ENCODE measurements around the gene TMEM132C.

Gene TMEM132C

GRCh38 chr12:128510511-128510910 is 243.5 kb downstream of the TMEM132C start:
- no peak for DNase-seq

DNA sequence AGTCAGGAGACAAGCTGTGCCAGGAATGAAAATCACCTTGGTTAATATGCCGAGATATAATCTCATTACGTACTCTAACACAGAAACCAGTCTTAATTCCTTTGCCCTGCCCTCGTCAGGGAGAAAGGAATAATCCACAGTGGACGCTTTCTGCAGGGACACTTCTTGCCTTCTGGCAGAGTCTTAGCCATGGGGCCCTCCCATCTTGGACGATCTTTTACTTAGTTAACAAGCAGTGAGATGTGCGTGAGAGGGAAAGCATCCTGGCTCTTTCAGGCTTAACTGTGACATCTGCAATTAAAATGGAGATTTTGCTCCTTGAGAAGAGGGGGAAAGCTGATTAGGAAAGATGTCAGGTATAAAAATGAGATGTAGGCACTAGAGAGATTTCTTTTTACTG is 246.4 kb downstream of the TMEM132C start:
- DNase-seq, result no peak

DNA sequence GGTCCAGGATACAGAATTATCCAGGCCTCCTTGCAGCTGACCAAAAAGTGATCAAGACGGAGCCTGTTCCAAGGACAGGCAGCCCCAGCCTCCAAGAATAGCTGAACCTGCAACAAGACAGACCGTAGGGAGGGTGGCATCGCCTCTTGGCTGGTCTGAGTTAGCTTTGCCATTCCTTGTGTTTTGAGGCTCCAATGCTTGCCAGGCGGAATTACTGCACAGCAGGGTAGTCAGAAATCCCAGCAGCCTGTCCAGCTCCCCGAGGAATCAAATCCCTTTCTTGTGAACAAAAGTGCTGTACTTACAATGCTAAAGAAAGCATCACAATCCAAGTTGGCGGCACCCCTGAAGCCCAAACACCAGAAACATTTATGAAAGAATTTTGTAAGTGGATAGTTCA is 246.9 kb downstream of the TMEM132C start:
- DNase-seq, result no peak

- DNase-seq, result no peak
These were observed 251.7 kb downstream of the TMEM132C start for GRCh38 chr12:128518644-128519043.

GRCh38 chr12:128519426-128519825 is 252.5 kb downstream of the TMEM132C start:
- no peak for DNase-seq

DNA sequence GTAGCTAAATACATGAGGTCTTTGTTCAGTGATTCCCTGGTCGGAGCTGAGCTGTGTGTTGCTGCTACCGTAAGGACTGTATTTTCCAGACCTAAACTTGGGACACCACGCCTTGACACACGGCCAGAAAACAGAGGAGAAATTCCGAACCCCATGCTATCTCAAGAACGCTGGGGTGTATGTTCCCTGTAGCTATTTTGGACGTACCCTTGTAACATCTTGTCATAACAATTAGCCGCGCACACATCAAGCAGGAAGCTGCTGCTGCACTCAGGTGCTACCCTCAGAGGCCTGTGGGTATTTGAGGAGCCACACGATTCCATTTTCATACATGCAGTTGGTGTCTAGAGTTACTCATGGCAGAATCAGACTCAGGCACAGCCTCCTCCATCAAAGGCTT is 255.0 kb downstream of the TMEM132C start:
- DNase-seq, result no peak

GRCh38 chr12:128524439-128524838 is 257.5 kb downstream of the TMEM132C start:
- DNase-seq, result no peak

DNA sequence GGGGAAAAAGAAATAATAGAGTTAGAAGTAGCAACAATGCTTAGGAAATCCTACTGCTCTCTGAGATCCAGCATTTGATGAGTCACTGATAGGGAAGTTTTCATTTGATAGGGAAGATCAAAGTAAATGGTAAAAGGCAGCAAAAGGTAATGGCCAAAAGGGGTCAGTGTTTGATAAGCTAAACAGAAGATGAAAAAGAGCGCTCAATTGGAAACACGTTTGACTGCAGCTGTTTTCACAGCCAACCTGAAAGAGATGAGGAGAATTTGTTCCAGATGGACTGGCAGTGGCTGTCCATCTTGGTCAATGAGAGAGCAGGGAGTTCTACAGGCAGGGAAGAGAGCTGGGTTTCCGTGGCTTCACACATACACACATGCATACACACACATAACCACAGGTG is 264.2 kb downstream of the TMEM132C start:
- DNase-seq, result peak; percentile 15

GRCh38 chr12:128534906-128535305 is 267.9 kb downstream of the TMEM132C start:
- peak; percentile 26 for DNase-seq

DNA sequence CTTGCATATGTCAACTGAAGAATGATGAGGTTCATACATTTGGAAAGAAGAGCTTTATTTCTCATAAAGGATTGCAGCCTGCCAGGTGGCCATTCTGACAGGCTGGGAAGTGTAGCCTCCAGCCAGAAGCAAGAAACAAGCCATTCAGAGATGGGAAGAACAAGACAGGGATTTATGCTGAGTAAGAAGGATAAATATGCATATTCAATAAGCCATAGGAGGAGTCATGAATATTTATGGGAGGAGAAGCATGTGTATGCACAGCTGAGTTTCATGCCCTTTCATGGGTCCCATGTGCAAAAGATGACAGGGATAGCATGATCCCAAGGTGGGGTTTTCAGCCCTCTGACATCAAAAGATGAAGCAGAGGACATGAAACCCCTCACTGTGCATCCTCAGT is 269.8 kb downstream of the TMEM132C start:
- no peak for DNase-seq

DNA sequence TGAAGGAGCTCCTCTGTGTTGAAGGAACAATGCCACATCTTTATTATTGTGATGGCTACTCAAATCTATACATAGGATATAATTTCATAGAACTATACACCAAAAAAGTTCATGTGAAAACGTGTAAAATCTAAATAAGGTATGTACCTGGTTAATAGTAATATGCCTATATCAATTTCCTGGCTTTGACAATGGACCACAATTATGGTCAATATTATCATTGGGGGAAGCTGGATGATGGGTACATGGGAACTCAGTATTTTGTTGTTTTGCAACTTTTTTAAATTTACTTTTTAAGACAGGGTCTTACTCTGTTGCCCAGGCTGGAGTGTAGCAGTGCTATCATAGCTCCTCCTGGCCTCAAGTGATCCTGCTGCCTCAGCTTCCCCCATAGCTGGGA is 270.7 kb downstream of the TMEM132C start:
- DNase-seq, result no peak

DNA sequence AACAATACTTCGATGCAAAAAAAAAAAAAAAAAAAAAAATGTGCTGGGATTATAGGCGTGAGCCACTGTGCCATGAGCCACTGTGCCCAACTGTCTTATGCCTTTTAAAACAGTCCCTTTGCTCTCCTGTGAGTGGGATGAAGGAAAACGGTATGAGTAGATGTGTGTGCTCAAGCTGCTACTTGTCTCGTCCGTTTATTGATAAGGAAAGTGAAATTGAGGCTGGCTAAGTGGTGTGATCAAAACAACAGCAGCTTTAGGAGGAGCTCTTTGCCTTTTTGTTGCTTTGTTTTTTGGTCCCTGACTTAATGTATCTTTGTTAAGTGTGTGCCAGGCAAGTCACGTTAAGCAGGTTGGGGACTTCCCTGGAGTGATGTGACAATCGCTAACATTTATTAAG is 275.9 kb downstream of the TMEM132C start:
- peak; percentile 29 for DNase-seq

DNA sequence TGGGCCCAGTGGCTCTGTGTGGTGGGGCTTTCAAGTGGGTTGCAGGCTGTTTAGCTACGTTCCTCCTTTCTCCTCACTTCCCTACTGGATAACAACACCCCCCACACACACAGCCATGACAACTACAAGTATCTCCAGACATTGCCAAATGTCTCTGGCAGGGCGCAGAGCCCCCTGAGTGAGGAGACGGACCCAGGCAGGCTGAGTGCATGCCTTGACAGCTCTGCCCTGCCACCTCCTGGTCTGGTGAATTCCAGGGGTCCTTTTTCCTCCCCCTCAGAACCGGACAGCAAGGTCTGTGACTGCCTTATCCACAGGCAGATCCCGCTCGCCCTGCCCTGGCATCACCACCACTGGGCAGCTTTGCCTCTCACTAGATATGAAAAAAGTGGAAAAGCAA is 276.5 kb downstream of the TMEM132C start:
- DNase-seq, result no peak

GRCh38 chr12:128543971-128544370 is 277.0 kb downstream of the TMEM132C start:
- no peak for DNase-seq

DNA sequence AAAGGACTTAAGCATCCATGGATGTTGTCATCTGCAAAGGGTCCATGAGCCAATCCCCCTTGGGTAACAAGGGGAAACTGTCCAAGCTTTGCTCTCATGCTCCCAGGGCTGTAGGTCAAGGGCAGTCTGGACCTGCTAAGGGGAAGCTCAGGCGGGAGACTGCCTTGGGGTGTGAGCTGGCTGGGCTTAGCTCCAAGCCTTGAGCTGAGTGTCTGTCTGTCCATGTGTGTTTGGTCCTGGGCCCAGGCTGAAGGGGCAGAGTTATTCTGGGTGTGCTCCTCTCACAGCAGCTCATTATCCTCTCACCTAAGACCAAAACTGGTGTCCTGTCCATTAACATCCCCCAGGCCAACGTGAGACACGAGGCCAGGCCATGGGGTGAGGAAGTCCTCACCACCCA is 282.0 kb downstream of the TMEM132C start:
- DNase-seq, result no peak

DNA sequence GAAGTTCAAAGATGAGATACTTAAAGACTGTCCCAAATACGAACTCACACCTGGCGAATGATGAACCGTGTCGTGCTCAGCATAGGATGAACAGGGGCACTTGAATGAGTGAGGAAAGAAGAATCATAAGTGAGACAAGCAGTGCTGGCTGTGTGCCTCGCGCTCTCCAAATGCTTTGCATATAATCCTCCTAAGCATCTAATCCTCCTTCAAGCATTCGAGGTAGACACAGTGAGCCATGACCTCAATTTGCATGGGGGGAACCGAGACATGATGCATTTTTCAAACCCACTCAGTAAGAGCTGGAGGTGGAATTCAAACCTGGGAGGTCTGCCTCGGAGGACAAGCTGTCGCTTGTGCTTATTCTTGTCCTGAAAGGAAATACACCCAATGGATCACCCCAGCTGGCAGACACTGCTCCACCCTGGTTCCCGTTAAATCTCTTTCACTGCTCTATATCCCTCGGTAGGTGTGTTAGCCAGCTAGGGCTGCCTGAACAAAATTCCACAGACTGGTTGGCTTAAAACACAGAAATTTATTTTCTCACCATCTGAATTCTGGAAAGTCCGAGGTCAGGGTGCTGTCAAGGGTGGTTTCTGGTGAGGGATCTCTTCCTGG is 282.7 kb downstream of the TMEM132C start:
- DNase-seq, result no peak

DNA sequence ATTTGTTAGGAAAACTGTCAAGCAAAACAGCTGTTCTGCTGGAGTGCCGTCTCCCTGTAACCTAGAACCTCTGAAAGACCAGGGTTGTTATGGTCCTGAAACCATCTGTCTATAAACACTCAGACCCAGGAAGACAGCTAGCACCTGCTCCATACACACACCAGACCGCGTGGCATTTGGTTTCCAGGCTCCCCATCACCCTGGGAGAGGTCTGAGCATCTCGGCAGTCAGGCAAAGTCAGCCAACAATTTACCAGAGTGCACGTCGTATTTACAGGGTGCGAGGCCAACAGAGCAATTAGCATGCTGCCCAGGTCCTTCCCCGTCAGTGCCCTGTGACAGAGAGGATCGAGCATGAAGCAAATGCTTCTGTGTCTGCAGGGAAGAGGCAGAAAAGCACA is 284.3 kb downstream of the TMEM132C start:
- DNase-seq, result no peak

- no peak for DNase-seq
These were observed 287.8 kb downstream of the TMEM132C start for GRCh38 chr12:128554546-128555304.

- no peak for DNase-seq
These were observed 290.3 kb downstream of the TMEM132C start for GRCh38 chr12:128557231-128557630.

DNA sequence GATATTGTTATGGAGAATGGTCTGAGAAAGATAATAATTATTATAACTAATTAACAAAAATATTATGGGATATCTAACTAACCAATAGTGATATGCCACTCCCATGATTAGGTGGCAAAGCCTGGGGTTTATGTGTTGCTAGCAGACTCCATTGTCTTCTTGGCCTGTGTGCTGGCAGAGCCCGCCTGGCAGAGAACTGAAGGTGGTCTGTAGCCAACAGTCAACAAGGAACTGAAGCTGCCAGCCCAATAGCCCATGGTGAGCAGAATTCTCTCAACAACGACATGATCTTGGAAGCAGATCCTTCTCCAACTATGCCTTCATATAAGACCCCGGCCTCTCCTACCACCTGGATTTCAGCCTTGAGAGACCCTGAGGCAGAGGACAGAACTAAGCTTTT is 298.0 kb downstream of the TMEM132C start:
- no peak for DNase-seq

DNA sequence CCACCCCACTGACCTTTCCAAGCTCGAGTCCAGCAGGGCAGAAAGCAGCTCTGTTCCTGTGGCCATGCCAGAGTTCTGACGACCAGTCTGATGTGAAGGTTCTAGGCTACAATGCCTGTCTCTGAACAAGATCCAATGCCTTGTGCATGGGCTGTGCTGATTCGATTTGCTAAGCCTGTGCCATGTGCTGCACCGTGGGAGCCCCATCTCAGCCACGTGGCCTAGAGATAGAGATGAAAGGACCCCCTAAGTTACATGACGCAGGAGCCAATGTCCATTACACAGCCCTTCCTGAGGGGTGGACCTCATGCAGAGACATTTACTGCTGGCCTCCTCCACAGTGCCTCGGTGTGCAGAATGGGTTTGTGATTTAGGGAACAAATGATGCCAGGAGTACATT is 300.8 kb downstream of the TMEM132C start:
- no peak for DNase-seq

GRCh38 chr12:128570191-128571065 is 303.5 kb downstream of the TMEM132C start:
- peak; percentile 33 for DNase-seq

GRCh38 chr12:128571906-128572810 is 305.2 kb downstream of the TMEM132C start:
- DNase-seq, result no peak

Measured in CD4-positive, alpha-beta T cell treated with Interleukin-10 for 1 hour (primary cell).